Common myeloid progenitor, CD34-positive (primary cell): ENCODE data around the gene IRGC.

Experiments used
- CTCF ChIA-PET: fragments of 350-600 bp; sonication (Branson Sonifier 250); formaldehyde crosslinking; loops from one replicate; lab custom pipeline; 2021; ENCODE audit warnings: antibody characterized with exemption; lab: Charles Lee
- POLR2A ChIA-PET: fragments of 350-600 bp; sonication (Branson Sonifier 250); formaldehyde crosslinking; loops from one replicate; lab custom pipeline; 2021; ENCODE audit warnings: antibody characterized with exemption; lab: Charles Lee
- DNase-seq, 3 donors: peaks; one replicate each; pipeline versions ENCODE4 v3.0.0 to v3.0.0-alpha.2; 2013
- H3K27ac ChIP-seq, 2 experiments: 1 replicate in 1 of 2; 2 replicates in 1 of 2; pipeline ENCODE4 v1.7.0; 2013; ENCODE audit warnings: inconsistent platforms in 2 of 2, low read length in 2 of 2, mild to moderate bottlenecking in 2 of 2, low read depth in 1 of 2, moderate library complexity in 1 of 2; ENCODE audit not compliant: severe bottlenecking in 2 of 2, insufficient read depth in 1 of 2, poor library complexity in 1 of 2
- H3K27me3 ChIP-seq, 5 experiments: replicated peaks in 2 of 5; 1 replicate in 3 of 5; 2 replicates in 2 of 5; pipeline versions ENCODE4 v1.6.1 to v1.7.0; 2013; ENCODE audit warnings: low read length in 4 of 5, mild to moderate bottlenecking in 2 of 5, moderate library complexity in 2 of 5, inconsistent platforms in 1 of 5; ENCODE audit not compliant: insufficient read depth in 5 of 5, control insufficient read depth in 4 of 5
- H3K36me3 ChIP-seq, 4 experiments: 1 replicate in 2 of 4; 2 replicates in 2 of 4; pipeline versions ENCODE4 v1.6.1 to v1.7.0; 2013; ENCODE audit warnings: low read length in 3 of 4, control low read depth in 1 of 4, mild to moderate bottlenecking in 1 of 4; ENCODE audit not compliant: control insufficient read depth in 4 of 4, insufficient read depth in 4 of 4
- H3K4me1 ChIP-seq, 4 experiments: 1 replicate in 3 of 4; 2 replicates in 1 of 4; pipeline versions ENCODE4 v1.6.1 to v1.7.1; 2013; ENCODE audit warnings: low read length in 3 of 4, mild to moderate bottlenecking in 3 of 4, control low read depth in 1 of 4, inconsistent platforms in 1 of 4, moderate library complexity in 1 of 4; ENCODE audit not compliant: control insufficient read depth in 4 of 4, insufficient read depth in 4 of 4; ENCODE audit errors: control extremely low read depth in 1 of 4
- H3K4me3 ChIP-seq, 7 experiments: 1 replicate in 4 of 7; 2 replicates in 3 of 7; pipeline versions ENCODE4 v1.5.1 to v1.7.0; 2013; ENCODE audit warnings: mild to moderate bottlenecking in 7 of 7, low read length in 6 of 7, moderate library complexity in 6 of 7, inconsistent platforms in 2 of 7, low read depth in 2 of 7, control low read depth in 1 of 7; ENCODE audit not compliant: insufficient read depth in 4 of 7, control insufficient read depth in 1 of 7; ENCODE audit errors: extremely low read depth in 1 of 7
- H3K9me3 ChIP-seq, 5 experiments: 1 replicate in 4 of 5; 2 replicates in 1 of 5; pipeline versions ENCODE4 v1.6.1 to v1.7.1; 2013; ENCODE audit warnings: low read length in 4 of 5, mild to moderate bottlenecking in 2 of 5, inconsistent platforms in 1 of 5, low read depth in 1 of 5, moderate library complexity in 1 of 5; ENCODE audit not compliant: control insufficient read depth in 4 of 5, insufficient read depth in 2 of 5; ENCODE audit errors: control extremely low read depth in 1 of 5
- whole genome bisulfite sequencing: methylation state at CpG from one replicate; pipeline ENCODE4 v1.1.5; 2013; ENCODE audit not compliant: insufficient coverage; 5-methylcytosine and 5-hydroxymethylcytosine counted together

IRGC gene

DNA sequence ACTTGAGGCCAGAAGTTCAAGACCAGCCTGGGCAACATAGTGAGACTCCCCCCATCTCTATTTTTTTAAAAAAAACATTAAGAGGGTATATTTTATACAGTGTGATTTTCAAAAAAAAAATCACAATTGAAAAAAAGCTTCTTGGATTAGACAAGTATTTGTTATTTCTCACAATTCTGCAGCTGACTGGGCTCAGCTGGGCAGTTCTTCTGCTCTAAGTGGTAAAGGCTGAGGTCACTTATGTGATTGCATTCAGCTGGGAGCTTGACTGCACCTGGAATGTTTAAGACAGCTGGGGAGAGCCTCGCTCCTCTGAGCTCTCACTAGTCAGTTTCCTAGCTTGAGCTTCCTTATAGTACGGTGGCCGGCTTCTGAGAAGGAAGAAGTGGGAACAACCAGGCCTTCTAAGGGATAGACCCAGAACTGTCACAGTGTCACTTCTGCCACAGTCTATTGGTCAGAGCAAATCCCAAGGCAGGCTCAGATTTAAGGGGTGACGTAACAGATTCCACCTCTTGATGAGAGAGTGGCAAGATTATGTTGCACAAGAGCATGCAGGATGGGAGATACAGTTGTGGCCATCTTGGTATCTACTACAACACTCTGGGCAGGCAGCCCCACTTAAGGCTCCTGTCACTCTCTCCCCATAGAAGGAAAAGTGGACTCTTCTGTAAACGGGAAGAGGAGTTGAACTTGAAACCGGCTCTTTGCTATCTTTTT lies 19.7 kb upstream of the IRGC start:
- Histone ChIP-seq H3K4me1 (peaks cover 15 to 23% (median 20%) of the 10 kb centered on the region in 4 experiments), H3K9me3 (peaks cover 0 to 14% (median 8%) of the 10 kb centered on the region in 5 experiments), H3K27me3 (peaks cover 0 to 20% (median 9%) of the 10 kb centered on the region in 5 experiments), H3K36me3 (no peaks in the 10 kb centered on the region), H3K27ac (no peak overlapping the region), H3K4me3 (no peak overlapping the region)
- no peak for DNase-seq
- POLR2A ChIA-PET: no interaction called here
- WGBS: 99% methylated on average over 5 of the region's 6 CpGs
- CTCF ChIA-PET: interaction anchor here (0.7 kb wide), 1 partner anchor 36 kb away, joined by 3 read pairs; no protein-coding TSS in a partner anchor

DNA sequence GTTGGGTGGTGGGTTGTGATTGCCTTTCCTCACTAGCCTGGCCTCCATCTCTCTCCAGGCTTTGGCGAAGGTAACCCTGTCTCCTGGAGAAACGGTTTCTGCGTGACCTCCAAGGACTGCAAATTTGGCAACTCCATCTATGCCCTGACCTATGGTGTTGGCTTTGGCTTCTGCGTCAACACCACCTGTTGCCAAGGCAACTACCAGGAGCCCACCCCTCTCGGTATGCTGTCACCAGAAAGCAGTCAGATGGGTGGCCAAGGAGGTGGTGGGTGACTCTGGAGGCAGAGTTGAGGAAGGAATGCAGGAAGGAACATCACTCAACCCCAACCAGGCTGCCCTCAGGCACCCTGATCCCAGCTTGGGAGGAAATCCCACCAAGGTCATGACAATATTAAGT lies 18.6 kb upstream of the IRGC start:
- 78% methylated on average over 4 of the region's 5 CpGs for WGBS

DNA sequence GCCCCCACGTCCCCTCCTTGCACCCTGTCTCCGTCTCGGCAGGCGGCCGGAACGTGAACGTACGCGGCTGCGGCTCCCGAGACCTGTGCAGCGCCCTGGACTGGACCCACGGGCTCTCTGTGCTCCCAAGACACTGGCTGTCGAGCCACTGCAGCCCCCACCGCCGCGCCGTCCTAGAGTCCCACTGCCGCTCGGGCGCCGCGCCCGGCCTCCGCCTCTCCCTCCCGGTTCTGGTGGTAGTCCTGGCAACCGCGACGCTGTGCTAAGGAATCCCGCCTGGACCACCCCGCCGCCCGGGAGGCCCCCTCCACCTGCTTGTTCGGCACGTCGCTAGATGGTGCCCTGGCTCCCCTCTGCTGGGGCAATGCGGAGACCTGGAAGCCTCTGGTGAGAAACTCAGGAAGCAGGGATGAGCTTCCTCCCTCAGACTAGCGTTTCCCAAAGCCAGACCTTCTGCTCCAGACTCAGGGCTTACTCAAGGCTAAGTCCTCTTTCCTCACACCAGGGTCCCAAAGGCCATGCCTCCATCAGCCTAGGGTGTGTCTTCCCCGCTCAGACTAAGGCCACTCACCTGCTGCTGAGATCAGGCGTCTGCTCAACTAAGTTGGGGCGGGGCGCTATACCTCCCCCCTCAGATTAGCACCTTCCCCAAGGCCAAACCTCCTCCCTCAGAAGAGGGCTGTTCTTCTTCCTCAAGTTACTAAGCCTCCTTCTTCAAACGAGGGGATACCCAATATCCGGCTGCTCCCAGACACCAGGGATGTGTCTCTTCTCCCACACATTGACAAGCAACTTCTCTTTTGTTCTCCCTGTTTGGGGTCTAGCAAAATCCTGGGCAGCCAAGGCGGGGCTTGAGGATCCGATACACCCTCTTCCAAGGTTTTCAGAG lies 16.1 kb upstream of the IRGC start:
- WGBS: 16% methylated on average over 25 of the region's 46 CpGs
- Histone ChIP-seq H3K36me3 (no peaks in the 10 kb centered on the region), H3K27me3 (peaks cover 0 to 20% (median 8%) of the 10 kb centered on the region in 5 experiments), H3K27ac (peak overlapping the region in 1 of 2 experiments; percentile 74), H3K9me3 (no peaks in the 10 kb centered on the region), H3K4me3 (peak overlapping the region in 5 of 7 experiments; percentile 4 to 85 (median 55)), H3K4me1 (peaks cover 8 to 28% (median 23%) of the 10 kb centered on the region in 4 experiments)
- DNase-seq: peak in 1 of 3 donors; percentile 27
- POLR2A ChIA-PET: no interaction called here
- CTCF ChIA-PET: interaction anchor here (1.0 to 2.0 kb wide), 2 partner anchors 26 to 31 kb away, joined by 3 to 6 read pairs; no protein-coding TSS in a partner anchor

More for the DNA sequence above, 18.6 kb upstream of the IRGC start:
- ChIA-PET CTCF (interaction anchor here (0.8 kb wide), 1 partner anchor 27 kb away, joined by 3 read pairs; no protein-coding TSS in a partner anchor), POLR2A (no interaction called here)
- peaks cover 11 to 28% (median 23%) of the 10 kb centered on the region in 4 experiments for H3K4me1 ChIP-seq
- H3K36me3 ChIP-seq: no peaks in the 10 kb centered on the region
- no peak for DNase-seq
- H3K27ac ChIP-seq: no peak overlapping the region
- peaks cover 0 to 20% (median 9%) of the 10 kb centered on the region in 5 experiments for H3K27me3 ChIP-seq
- H3K4me3 ChIP-seq: no peak overlapping the region
- peaks cover 0 to 3% (median under 1%) of the 10 kb centered on the region in 5 experiments for H3K9me3 ChIP-seq

DNA sequence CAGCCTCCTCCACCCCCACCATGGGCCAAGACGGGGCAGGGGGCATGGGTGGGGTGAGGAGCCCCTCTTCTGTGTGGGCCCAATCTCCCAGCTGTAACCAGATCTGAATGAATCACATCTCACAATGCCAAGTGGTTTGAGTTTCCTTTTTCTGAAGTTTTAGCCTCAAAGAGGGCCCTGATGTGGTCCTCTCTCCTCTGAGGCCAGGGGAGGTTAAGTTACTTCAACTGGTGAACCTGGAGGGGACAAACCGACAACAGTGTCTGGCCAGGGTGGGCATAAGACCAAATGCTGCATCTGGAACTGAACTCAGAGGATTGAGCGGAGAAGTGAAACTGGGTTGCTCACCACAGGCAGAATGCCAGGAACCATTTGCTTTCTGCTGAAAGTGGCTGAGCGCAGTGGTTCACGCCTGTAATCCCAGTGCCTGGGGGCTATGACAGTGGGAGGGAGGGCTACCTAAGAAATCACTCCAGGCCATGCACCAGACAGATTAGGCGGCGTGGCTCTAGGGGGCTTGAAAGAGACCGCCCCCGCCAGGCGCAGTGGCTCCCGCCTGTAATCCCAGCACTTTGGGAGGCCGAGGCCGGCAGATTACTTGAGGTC lies 15.4 kb upstream of the IRGC start:
- peaks cover 0 to 20% (median 6%) of the 10 kb centered on the region in 5 experiments for H3K27me3 ChIP-seq
- POLR2A ChIA-PET: no interaction called here
- no peaks in the 10 kb centered on the region for H3K9me3 ChIP-seq
- peaks cover 8 to 28% (median 23%) of the 10 kb centered on the region in 4 experiments for H3K4me1 ChIP-seq
- no peaks in the 10 kb centered on the region for H3K36me3 ChIP-seq
- H3K4me3 ChIP-seq: peak overlapping the region in 5 of 7 experiments; percentile 31 to 85 (median 52)
- DNase-seq: peak; percentile 45 to 75 (median 75)
- peak overlapping the region in 1 of 2 experiments; percentile 74 for H3K27ac ChIP-seq
- WGBS: 70% methylated on average over 12 of the region's 13 CpGs
- CTCF ChIA-PET: interaction anchor here (1.0 to 2.0 kb wide), 2 partner anchors 13 to 32 kb away, joined by 3 to 6 read pairs; no protein-coding TSS in a partner anchor

DNA sequence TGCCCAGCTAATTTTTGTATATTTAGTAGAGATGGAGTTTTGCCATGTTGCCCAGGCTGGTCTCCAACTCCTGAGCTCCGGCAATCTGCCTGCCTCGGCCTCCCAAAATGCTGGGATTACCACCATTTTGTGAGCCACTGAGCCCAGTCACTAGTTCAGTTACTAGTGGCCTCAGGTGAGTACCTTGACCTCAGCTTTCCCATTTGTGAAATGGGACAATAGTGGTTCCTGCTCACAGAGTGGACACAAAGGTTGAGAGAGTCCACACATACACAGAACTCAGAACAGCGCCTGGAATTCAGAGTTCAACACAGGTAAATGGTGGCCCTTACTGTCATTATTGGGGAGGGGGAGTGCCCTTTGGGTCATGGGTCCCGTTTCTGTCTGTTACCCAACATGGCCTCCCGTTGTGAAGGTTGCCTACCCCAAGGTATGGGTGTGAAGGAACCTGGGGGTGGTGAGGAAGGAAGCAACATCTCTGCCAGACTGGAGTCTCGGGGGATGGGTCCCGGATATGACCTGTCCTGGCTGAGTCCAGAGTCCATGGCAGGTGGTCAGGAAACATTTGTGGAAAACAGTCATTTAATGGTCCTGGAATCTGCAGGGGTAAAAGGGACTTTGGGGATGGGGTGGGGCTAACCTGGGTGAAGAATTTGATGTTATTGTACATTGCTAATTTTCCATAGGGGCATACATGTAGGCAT lies 11.7 kb upstream of the IRGC start:
- Histone ChIP-seq H3K27me3 (peaks cover 0 to 5% (median 2%) of the 10 kb centered on the region in 5 experiments), H3K4me3 (no peak overlapping the region), H3K9me3 (peaks cover 0 to 5% (median 3%) of the 10 kb centered on the region in 5 experiments), H3K27ac (no peak overlapping the region), H3K36me3 (no peaks in the 10 kb centered on the region), H3K4me1 (peaks cover 8 to 25% (median 20%) of the 10 kb centered on the region in 4 experiments)
- 86% methylated on average over 7 of the region's 7 CpGs for WGBS
- CTCF ChIA-PET: interaction anchor here (2.5 kb wide), 1 partner anchor 30 kb away, joined by 9 read pairs; no protein-coding TSS in a partner anchor
- POLR2A ChIA-PET: no interaction called here
- DNase-seq: no peak

DNA sequence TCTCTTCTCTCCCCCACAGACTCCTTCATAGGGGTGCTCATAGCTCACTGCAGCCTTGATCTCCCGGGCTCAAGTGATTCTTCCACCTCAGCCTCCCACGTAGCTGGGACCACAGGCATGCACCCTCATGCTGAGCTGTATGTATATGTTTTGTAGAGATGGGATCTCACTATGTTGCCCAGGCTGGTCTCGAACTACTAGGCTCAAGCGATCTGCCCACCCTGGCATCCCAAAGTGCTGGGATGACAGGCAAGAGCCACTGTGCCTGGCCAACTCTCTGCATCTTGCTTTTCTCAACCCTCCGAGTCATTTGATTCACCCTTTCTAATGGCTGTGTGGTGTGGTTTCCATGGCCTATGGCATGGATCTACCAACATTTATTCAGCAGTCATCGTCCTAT lies 10.1 kb upstream of the IRGC start:
- no peaks in the 10 kb centered on the region for H3K36me3 ChIP-seq
- no peak overlapping the region for H3K27ac ChIP-seq
- 100% methylated on average over 2 of the region's 6 CpGs for WGBS
- POLR2A ChIA-PET: no interaction called here
- no peak for DNase-seq
- H3K9me3 ChIP-seq: peaks cover 0 to 5% (median 3%) of the 10 kb centered on the region in 5 experiments
- no peaks in the 10 kb centered on the region for H3K27me3 ChIP-seq
- CTCF ChIA-PET: interaction anchor here (1.2 kb wide), 1 partner anchor 19 kb away, joined by 3 read pairs; no protein-coding TSS in a partner anchor
- no peak overlapping the region for H3K4me3 ChIP-seq
- H3K4me1 ChIP-seq: peaks cover under 1 to 9% (median 5%) of the 10 kb centered on the region in 4 experiments
